NB4 (cell line): Measurements from ENCODE around the gene MYH1.

Experiments
- CTCF ChIP-seq: IDR thresholded peaks from one replicate; pipeline ENCODE4 v1.5.1; 2012; ENCODE audit warnings: low read depth, low read length
- MAX ChIP-seq: IDR thresholded peaks from 2 replicates; pipeline ENCODE4 v1.6.1; 2011; ENCODE audit warnings: low read depth, low read length
- POLR2A ChIP-seq: IDR thresholded peaks from 2 replicates; pipeline ENCODE4 v1.6.1; 2011; ENCODE audit warnings: mild to moderate bottlenecking; ENCODE audit not compliant: insufficient read length; ENCODE audit errors: extremely low read depth

GRCh38 chr17:10518271-10519037 is at the start of gene MYH1:
- TF ChIP-seq CTCF (no peak), POLR2A (no peak), MAX (no peak)
